Esophagus squamous epithelium (tissue), 4 donors: ENCODE measurements around the gene TPT1.

ENCODE experiments used
- POLR2A ChIP-seq, 4 donors: fragments of 450-650 bp; IDR thresholded peaks; one replicate each; pipeline ENCODE4 v1.6.1; 2017; ENCODE audit warnings: antibody characterized with exemption in 4 of 4, mild to moderate bottlenecking in 4 of 4, moderate library complexity in 3 of 4
- TF ChIP-seq, protein P1 (sequence below), 6 experiments: fragments of 450-650 bp in 4 of 6; fragments of 200-600 bp in 2 of 6; sonication (generic) in 2 of 6; IDR thresholded peaks; one replicate each; pipeline ENCODE4 v1.5.1; 2016 to 2019; ENCODE audit warnings: antibody characterized with exemption in 6 of 6, mild to moderate bottlenecking in 4 of 6, moderate library complexity in 4 of 6

DNA sequence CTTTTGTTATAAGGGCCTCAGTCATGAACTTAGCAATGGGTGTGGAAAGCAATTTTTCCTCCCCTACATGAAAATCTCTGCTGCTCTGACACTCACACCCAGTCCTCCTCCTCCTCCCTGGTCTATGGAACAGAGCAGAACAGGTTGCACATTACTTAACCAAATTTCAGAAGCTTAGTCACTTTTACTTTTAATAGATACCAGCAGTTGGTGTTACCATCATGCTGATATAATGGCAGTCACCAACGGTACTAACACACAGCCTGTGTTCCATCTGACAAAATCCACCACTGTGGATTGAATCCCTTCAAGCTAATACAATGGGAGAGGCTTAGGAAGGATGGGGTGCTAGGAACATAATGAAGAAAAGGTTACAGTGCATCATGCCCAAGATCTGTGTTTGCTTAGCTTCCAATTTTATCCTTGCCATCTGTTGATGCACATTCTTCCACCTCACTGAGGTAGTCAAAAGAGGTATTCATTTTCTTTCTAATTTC, 9.8 kb downstream of the TPT1 start:
- TF ChIP-seq, protein P1, sequence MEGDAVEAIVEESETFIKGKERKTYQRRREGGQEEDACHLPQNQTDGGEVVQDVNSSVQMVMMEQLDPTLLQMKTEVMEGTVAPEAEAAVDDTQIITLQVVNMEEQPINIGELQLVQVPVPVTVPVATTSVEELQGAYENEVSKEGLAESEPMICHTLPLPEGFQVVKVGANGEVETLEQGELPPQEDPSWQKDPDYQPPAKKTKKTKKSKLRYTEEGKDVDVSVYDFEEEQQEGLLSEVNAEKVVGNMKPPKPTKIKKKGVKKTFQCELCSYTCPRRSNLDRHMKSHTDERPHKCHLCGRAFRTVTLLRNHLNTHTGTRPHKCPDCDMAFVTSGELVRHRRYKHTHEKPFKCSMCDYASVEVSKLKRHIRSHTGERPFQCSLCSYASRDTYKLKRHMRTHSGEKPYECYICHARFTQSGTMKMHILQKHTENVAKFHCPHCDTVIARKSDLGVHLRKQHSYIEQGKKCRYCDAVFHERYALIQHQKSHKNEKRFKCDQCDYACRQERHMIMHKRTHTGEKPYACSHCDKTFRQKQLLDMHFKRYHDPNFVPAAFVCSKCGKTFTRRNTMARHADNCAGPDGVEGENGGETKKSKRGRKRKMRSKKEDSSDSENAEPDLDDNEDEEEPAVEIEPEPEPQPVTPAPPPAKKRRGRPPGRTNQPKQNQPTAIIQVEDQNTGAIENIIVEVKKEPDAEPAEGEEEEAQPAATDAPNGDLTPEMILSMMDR (IDR thresholded peaks at IDR 0.05): no peak
- no peak for TF ChIP-seq POLR2A (IDR thresholded peaks at IDR 0.05)
